CD14-positive monocyte (primary cell): ENCODE results near the gene ZNF827. TPM values are rescaled to one million over a fixed set of nuclear protein-coding genes. Genes with fewer than 3 reads are reported as not detected.

Experiments
- DNase-seq, 3 donors: peaks; one replicate each; pipeline ENCODE4 v3.0.0-alpha.2; 2011 to 2022
- H2AFZ ChIP-seq: 2 replicates; pipeline ENCODE4 v1.6.0; 2012; ENCODE audit warnings: mild to moderate bottlenecking, low read depth, low read length, inconsistent platforms; ENCODE audit not compliant: insufficient read depth, poor library complexity, severe bottlenecking
- H3K27ac ChIP-seq, 2 donors: 1 replicate in 1 of 2; 2 replicates in 1 of 2; pipeline ENCODE4 v1.5.1; 2012 to 2013; ENCODE audit warnings: low read length in 2 of 2, control low read depth in 1 of 2, inconsistent platforms in 1 of 2, low read depth in 1 of 2, mild to moderate bottlenecking in 1 of 2
- H3K27me3 ChIP-seq, 2 donors: one replicate each; pipeline versions ENCODE4 v1.6.0 to v1.6.1; 2011 to 2013; ENCODE audit warnings: low read length in 2 of 2; ENCODE audit not compliant: control insufficient read depth in 2 of 2, insufficient read depth in 2 of 2
- H3K36me3 ChIP-seq, 2 donors: replicated peaks in 1 of 2; 1 replicate in 1 of 2; 2 replicates in 1 of 2; pipeline versions ENCODE4 v1.5.1 to v1.6.1; 2012 to 2013; ENCODE audit warnings: low read length in 2 of 2, control low read depth in 1 of 2, inconsistent platforms in 1 of 2, mild to moderate bottlenecking in 1 of 2; ENCODE audit not compliant: insufficient read depth in 2 of 2, control insufficient read depth in 1 of 2
- H3K4me1 ChIP-seq, 2 donors: 1 replicate in 1 of 2; 2 replicates in 1 of 2; pipeline versions ENCODE4 v1.5.1 to v1.6.1; 2012 to 2013; ENCODE audit warnings: low read length in 2 of 2, control low read depth in 1 of 2, inconsistent platforms in 1 of 2, mild to moderate bottlenecking in 1 of 2, moderate library complexity in 1 of 2; ENCODE audit not compliant: insufficient read depth in 2 of 2, control insufficient read depth in 1 of 2
- H3K4me2 ChIP-seq: replicated peaks from 2 replicates; pipeline ENCODE3; 2012; ENCODE audit warnings: low read length, moderate library complexity, mild to moderate bottlenecking; ENCODE audit not compliant: poor library complexity, severe bottlenecking; ENCODE audit errors: extremely low read depth
- H3K4me3 ChIP-seq, 3 experiments: fragments of 200-600 bp in 1 of 3; sonication (generic) in 1 of 3; replicated peaks in 1 of 3; 1 replicate in 2 of 3; 2 replicates in 1 of 3; pipeline ENCODE4 v1.5.1; 2011 to 2013; ENCODE audit warnings: low read length in 3 of 3, mild to moderate bottlenecking in 3 of 3, control low read depth in 2 of 3, low read depth in 2 of 3, inconsistent platforms in 1 of 3, moderate library complexity in 1 of 3
- H3K79me2 ChIP-seq: 2 replicates; pipeline ENCODE4 v1.6.0; 2012; ENCODE audit warnings: mild to moderate bottlenecking, control low read depth, inconsistent platforms, low read length, moderate library complexity; ENCODE audit not compliant: insufficient read depth
- H3K9ac ChIP-seq: 2 replicates; pipeline ENCODE4 v1.6.0; 2017; ENCODE audit warnings: low read length, mild to moderate bottlenecking; ENCODE audit not compliant: insufficient read depth, poor library complexity, severe bottlenecking
- H3K9me3 ChIP-seq, 2 donors: replicated peaks in 1 of 2; 1 replicate in 1 of 2; 2 replicates in 1 of 2; pipeline versions ENCODE4 v1.5.1 to v1.6.1; 2012 to 2013; ENCODE audit warnings: low read length in 2 of 2, control low read depth in 1 of 2; ENCODE audit not compliant: control insufficient read depth in 1 of 2, insufficient read depth in 1 of 2
- H4K20me1 ChIP-seq: 2 replicates; pipeline ENCODE4 v1.6.0; 2012; ENCODE audit warnings: mild to moderate bottlenecking, low read length, control low read depth, moderate library complexity; ENCODE audit not compliant: insufficient read depth
- H3K27ac Mint-ChIP-seq, 7 donors: one replicate each; pipeline ENCODE4 v1.8.0; 2020; ENCODE audit warnings: mild to moderate bottlenecking in 7 of 7, mixed read lengths in 7 of 7, moderate library complexity in 6 of 7, inconsistent platforms in 2 of 7
- H3K27me3 Mint-ChIP-seq, 3 donors: one replicate each; pipeline ENCODE4 v1.8.0; 2021 to 2022; ENCODE audit warnings: low read depth in 3 of 3, mild to moderate bottlenecking in 3 of 3, mixed read lengths in 3 of 3, moderate library complexity in 3 of 3, inconsistent platforms in 1 of 3
- H3K36me3 Mint-ChIP-seq, 2 donors: one replicate each; pipeline ENCODE4 v1.8.0; 2020; ENCODE audit warnings: mixed read lengths in 2 of 2, inconsistent platforms in 1 of 2, mild to moderate bottlenecking in 1 of 2
- H3K4me1 Mint-ChIP-seq: one replicate; pipeline ENCODE4 v1.8.0; 2020; ENCODE audit warnings: mild to moderate bottlenecking, mixed read lengths
- H3K4me3 Mint-ChIP-seq, 2 donors: one replicate each; pipeline ENCODE4 v1.8.0; 2020; ENCODE audit warnings: mild to moderate bottlenecking in 2 of 2, mixed read lengths in 2 of 2, moderate library complexity in 1 of 2
- H3K9me3 Mint-ChIP-seq, 7 donors: one replicate each; pipeline ENCODE4 v1.8.0; 2020 to 2022; ENCODE audit warnings: mixed read lengths in 7 of 7, mild to moderate bottlenecking in 6 of 7, moderate library complexity in 6 of 7, inconsistent platforms in 2 of 7
- WGBS: methylation state at CpG from one replicate; pipeline ENCODE4 v1.1.5; 2013; ENCODE audit warnings: missing lambda C conversion rate; ENCODE audit not compliant: insufficient coverage; 5-methylcytosine and 5-hydroxymethylcytosine counted together
- intact Hi-C, 2 donors: fragments of 100-400 bp; cut with micrococcal nuclease; formaldehyde crosslinking; loops; one replicate each; pipeline versions ENCODE4 v1.15.0 to v1.15.1; 2023
- polyA plus RNA-seq, 3 donors: library from polyadenylated mRNA; depleted of rRNA in 1 of 3; unstranded in 2 of 3; stranded (reverse) in 1 of 3; fragments of 300-500 nt in 2 of 3; fragments of >200 nt in 1 of 3; fragmentation: Illumina TruSeq in 2 of 3; gene quantifications; 1 replicate in 2 of 3; 2 replicates in 1 of 3; pipeline ENCODE4 v1.2.3, GENCODE V29; 2012 to 2021
- TF ChIP-seq, protein P1 (sequence below): fragments of 200-600 bp; IDR thresholded peaks from one replicate; pipeline ENCODE4 v1.8.0; 2022; ENCODE audit warnings: antibody characterized with exemption, mild to moderate bottlenecking

ZNF827 gene
- polyA plus RNA-seq, 3 donors, result 0.04 TPM; not detected in 2

DNA sequence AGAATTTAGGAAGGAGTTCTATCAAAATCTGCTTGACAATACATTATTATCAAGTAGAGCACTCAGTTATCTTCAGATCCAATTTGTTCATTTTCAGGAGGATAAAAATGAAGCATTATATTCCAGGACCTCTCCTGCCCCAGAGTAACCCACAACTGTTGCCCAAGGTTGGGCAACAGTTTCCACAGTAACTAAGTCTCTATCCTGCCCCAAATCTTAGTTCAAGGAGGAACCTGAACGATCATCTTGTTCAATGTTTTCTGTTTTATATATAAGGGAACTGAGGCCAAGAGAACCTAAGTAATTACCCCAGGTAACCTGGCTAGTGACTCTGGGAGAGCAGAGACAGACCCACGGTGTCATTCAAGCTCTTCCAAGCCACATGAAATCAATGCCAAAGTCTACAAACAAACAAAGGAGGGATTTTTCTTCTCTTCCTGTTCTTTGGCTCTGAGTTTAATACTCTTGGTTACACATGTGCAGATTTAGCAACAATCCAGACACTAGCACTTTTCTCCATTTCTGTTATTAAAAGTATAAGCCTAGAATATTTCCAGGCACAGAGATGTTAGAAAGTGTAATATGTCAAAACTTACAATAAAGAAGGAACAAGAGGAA is 153.1 kb downstream of the ZNF827 start:
- peak; percentile 36 to 51 (median 38) for DNase-seq
- peaks cover 0 to 3% of the 10 kb centered on the region in 2 donors for H3K9me3 ChIP-seq
- peak overlapping the region in 1 of 3 experiments; percentile 48 for H3K4me3 ChIP-seq
- no peak overlapping the region for H3K9ac ChIP-seq
- intact Hi-C loops, result no loop called here
- H3K4me1 ChIP-seq, result peaks cover 23 to 24% of the 10 kb centered on the region in 2 donors
- H3K36me3 Mint-ChIP-seq, result no peaks in the 10 kb centered on the region
- H4K20me1 ChIP-seq, result no peaks in the 10 kb centered on the region
- no peaks in the 10 kb centered on the region for H3K27me3 Mint-ChIP-seq
- peak overlapping the region; percentile 54 for H3K4me2 ChIP-seq
- H3K27ac ChIP-seq, result peak overlapping the region in 1 of 2 donors; percentile 75
- 60% methylated on average over 1 of the region's 2 CpGs for WGBS
- H2AFZ ChIP-seq, result peak overlapping the region; percentile 2
- H3K36me3 ChIP-seq, result no peaks in the 10 kb centered on the region
- peak overlapping the region; percentile 71 to 87 (median 81) for H3K27ac Mint-ChIP-seq
- H3K27me3 ChIP-seq, result no peaks in the 10 kb centered on the region
- no peaks in the 10 kb centered on the region for H3K79me2 ChIP-seq
- peak overlapping the region in 1 of 2 donors; percentile 74 for H3K4me3 Mint-ChIP-seq
- H3K9me3 Mint-ChIP-seq, result peaks cover 0 to 7% (median 5%) of the 10 kb centered on the region in 7 donors
- peaks cover 36% of the 10 kb centered on the region for H3K4me1 Mint-ChIP-seq
- TF ChIP-seq, protein P1, sequence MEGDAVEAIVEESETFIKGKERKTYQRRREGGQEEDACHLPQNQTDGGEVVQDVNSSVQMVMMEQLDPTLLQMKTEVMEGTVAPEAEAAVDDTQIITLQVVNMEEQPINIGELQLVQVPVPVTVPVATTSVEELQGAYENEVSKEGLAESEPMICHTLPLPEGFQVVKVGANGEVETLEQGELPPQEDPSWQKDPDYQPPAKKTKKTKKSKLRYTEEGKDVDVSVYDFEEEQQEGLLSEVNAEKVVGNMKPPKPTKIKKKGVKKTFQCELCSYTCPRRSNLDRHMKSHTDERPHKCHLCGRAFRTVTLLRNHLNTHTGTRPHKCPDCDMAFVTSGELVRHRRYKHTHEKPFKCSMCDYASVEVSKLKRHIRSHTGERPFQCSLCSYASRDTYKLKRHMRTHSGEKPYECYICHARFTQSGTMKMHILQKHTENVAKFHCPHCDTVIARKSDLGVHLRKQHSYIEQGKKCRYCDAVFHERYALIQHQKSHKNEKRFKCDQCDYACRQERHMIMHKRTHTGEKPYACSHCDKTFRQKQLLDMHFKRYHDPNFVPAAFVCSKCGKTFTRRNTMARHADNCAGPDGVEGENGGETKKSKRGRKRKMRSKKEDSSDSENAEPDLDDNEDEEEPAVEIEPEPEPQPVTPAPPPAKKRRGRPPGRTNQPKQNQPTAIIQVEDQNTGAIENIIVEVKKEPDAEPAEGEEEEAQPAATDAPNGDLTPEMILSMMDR, result no peak

DNA sequence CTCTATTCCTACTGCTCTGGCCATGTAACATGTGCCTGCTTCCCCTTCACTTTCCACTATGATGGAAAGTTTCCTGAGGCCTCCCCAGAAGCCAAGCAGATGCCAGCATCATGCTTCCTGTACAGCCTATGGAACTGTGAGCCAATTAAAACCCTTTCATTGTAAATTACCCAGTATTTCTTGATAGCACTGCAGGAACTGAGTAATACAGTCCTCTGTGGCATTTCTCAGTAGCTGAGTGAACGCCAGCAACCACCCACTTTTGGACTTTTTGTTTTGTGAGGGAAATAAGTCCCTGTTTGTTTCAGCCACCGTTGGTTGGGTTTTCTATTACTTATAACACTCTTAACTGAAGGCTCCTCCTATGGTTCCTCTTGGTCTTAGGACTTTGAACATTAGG is 154.6 kb downstream of the ZNF827 start:
- Histone ChIP-seq H3K79me2 (no peaks in the 10 kb centered on the region), H3K9me3 (peaks cover 0 to 3% of the 10 kb centered on the region in 2 donors), H2AFZ (no peak overlapping the region), H3K4me2 (no peak overlapping the region), H3K4me1 (peaks cover 30 to 32% of the 10 kb centered on the region in 2 donors), H4K20me1 (no peaks in the 10 kb centered on the region), H3K36me3 (no peaks in the 10 kb centered on the region), H3K27ac (no peak overlapping the region), H3K4me3 (no peak overlapping the region), H3K27me3 (no peaks in the 10 kb centered on the region), H3K9ac (no peak overlapping the region)
- Mint-ChIP-seq H3K4me1 (peaks cover 43% of the 10 kb centered on the region), H3K27ac (no peak overlapping the region), H3K36me3 (no peaks in the 10 kb centered on the region), H3K9me3 (peaks cover 0 to 7% (median 5%) of the 10 kb centered on the region in 7 donors), H3K4me3 (no peak overlapping the region), H3K27me3 (no peaks in the 10 kb centered on the region)
- no peak for DNase-seq
- TF ChIP-seq, protein P1, result no peak
- WGBS, result no CpG with 5 or more reads among the region's 2 CpGs
- intact Hi-C loops, result no loop called here
